Kidney (tissue), 14 donors: Measurements from ENCODE around the gene DTYMK. TPM values are rescaled to one million over a fixed set of nuclear protein-coding genes. Genes with fewer than 3 reads are reported as not detected.

Experiments
- DNase-seq, 5 donors: peaks; one replicate each; pipeline ENCODE4 v3.0.0-alpha.2; 2013 to 2020
- FAIRE-seq: peaks from 2 replicates; lab custom pipeline; 2012; peaks lifted over from hg19 to GRCh38; lab: Jason Lieb, UNC
- H3K27ac ChIP-seq, 2 donors: one replicate each; pipeline ENCODE4 v1.7.0; 2013; ENCODE audit warnings: low read depth in 2 of 2, low read length in 2 of 2, inconsistent platforms in 1 of 2
- H3K27me3 ChIP-seq: one replicate; pipeline ENCODE4 v1.7.1; 2013; ENCODE audit warnings: low read length, inconsistent platforms; ENCODE audit not compliant: control insufficient read depth, insufficient read depth
- H3K36me3 ChIP-seq, 3 donors: one replicate each; pipeline versions ENCODE4 v1.7.0 to v1.7.1; 2013; ENCODE audit warnings: low read length in 3 of 3, control low read depth in 1 of 3, inconsistent platforms in 1 of 3; ENCODE audit not compliant: insufficient read depth in 3 of 3, control insufficient read depth in 2 of 3
- H3K4me1 ChIP-seq, 3 donors: one replicate each; pipeline versions ENCODE4 v1.7.0 to v1.7.1; 2013; ENCODE audit warnings: low read length in 3 of 3, inconsistent platforms in 1 of 3, low read depth in 1 of 3; ENCODE audit not compliant: control insufficient read depth in 2 of 3, insufficient read depth in 2 of 3
- H3K4me3 ChIP-seq, 3 donors: one replicate each; pipeline versions ENCODE4 v1.7.0 to v1.8.1; 2013; ENCODE audit warnings: low read length in 3 of 3, control low read depth in 1 of 3, inconsistent platforms in 1 of 3
- H3K9ac ChIP-seq, 3 donors: one replicate each; pipeline versions ENCODE4 v1.7.0 to v1.7.1; 2013; ENCODE audit warnings: low read length in 3 of 3, control low read depth in 1 of 3, inconsistent platforms in 1 of 3
- H3K9me3 ChIP-seq, 3 donors: one replicate each; pipeline versions ENCODE4 v1.7.0 to v1.7.1; 2013; ENCODE audit warnings: low read length in 3 of 3, control low read depth in 1 of 3, inconsistent platforms in 1 of 3; ENCODE audit not compliant: control insufficient read depth in 2 of 3, insufficient read depth in 1 of 3
- intact Hi-C: fragments of 100-400 bp; cut with DNase I; formaldehyde crosslinking; loops from one replicate; pipeline ENCODE4 v1.11.1; 2022
- polyA plus RNA-seq: library from polyadenylated mRNA; stranded (reverse); fragments of 350-450 nt; fragmentation: Illumina TruSeq; extraction: RNeasy Lipid Tissue Mini Kit (QIAGEN cat#74804); gene quantifications from one replicate; pipeline ENCODE4 v1.2.3, GENCODE V29; 2014; ENCODE audit warnings: low read depth, low replicate concordance; ENCODE audit not compliant: insufficient read depth
- total RNA-seq: library from RNA; stranded (reverse); fragmentation: NEBNext Ultra II Directional; extraction: Animal tissue kit (Norgen Biotek cat#: 25700); gene quantifications from one replicate; pipeline ENCODE4 v1.2.1, GENCODE V29; 2021
- TF ChIP-seq, protein P1 (sequence below): IDR thresholded peaks from 3 replicates; pipeline ENCODE4 v1.5.1; 2012; ENCODE audit warnings: mild to moderate bottlenecking, moderate library complexity, borderline replicate concordance; ENCODE audit not compliant: insufficient read depth; ENCODE audit errors: extremely low read depth
- donor health status: control.
- donor health status: control.
- donor health status: control.
- donor health status: control.
- donor health status: control.
- donor health status: DM: yes; HTN: yes; CAD: no.
- donor health status: Normal renal cell carcinoma (clear cell type).

DTYMK gene
- total and polyA plus RNA-seq, 2 donors from 2014 or later, result 19.0 to 27.1 TPM

DNA sequence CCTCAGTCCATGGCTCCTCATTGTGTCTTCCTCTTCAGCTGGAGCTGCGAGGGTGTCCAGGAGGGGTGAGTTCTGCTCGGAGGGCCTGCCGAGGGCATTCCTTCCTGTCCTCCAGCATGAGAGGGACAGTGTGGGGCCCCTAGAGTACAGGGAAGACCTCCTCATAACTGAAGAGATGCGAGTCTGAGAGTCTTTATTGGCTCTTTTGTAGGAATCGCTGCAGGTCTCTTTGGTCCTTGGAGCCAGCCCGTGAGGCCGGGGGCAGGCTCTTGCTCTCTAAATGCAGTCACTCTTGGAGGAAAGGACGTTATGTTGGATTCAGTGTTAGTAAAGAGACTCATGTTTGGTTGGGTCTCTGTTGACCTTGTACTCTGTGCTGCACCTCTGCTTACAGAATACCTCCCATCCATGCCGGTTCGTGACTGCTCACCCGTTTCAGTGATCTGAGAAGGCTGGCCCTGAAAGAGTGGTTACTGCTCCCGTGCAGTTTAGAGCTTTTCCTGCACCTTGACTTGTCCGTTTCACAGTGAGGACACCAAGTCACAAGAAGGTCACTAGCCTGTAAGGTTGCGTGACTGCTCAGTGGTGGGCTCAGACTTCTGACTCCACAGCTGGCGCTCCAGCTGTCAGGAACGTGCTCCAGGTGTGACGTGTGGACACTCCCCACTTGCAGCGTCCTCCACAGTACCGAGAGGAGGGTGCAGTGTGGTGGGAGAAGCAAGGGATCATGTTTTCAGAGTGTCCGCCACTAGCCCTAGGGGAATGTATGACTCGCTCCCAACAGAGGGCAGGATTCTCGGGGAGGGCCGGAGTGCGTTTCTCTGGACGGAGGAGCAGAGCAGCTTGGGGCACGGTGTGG lies 41.3 kb downstream of the DTYMK start:
- intact Hi-C loops, result no loop called here
- no peak for FAIRE-seq
- DNase-seq, result peak in 4 of 5 donors; percentile 29 to 48 (median 40)
- H3K4me3 ChIP-seq, result peak overlapping the region in 1 of 3 donors; percentile 3
- no peaks in the 10 kb centered on the region for H3K9me3 ChIP-seq
- no peaks in the 10 kb centered on the region for H3K27me3 ChIP-seq
- H3K36me3 ChIP-seq, result peaks cover 0 to 2% (median 0%) of the 10 kb centered on the region in 3 donors
- peaks cover 0 to 13% (median 9%) of the 10 kb centered on the region in 3 donors for H3K4me1 ChIP-seq
- TF ChIP-seq, protein P1, sequence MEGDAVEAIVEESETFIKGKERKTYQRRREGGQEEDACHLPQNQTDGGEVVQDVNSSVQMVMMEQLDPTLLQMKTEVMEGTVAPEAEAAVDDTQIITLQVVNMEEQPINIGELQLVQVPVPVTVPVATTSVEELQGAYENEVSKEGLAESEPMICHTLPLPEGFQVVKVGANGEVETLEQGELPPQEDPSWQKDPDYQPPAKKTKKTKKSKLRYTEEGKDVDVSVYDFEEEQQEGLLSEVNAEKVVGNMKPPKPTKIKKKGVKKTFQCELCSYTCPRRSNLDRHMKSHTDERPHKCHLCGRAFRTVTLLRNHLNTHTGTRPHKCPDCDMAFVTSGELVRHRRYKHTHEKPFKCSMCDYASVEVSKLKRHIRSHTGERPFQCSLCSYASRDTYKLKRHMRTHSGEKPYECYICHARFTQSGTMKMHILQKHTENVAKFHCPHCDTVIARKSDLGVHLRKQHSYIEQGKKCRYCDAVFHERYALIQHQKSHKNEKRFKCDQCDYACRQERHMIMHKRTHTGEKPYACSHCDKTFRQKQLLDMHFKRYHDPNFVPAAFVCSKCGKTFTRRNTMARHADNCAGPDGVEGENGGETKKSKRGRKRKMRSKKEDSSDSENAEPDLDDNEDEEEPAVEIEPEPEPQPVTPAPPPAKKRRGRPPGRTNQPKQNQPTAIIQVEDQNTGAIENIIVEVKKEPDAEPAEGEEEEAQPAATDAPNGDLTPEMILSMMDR, result no peak
- no peak overlapping the region for H3K27ac ChIP-seq
- no peak overlapping the region for H3K9ac ChIP-seq

- intact Hi-C loops, result no loop called here
- peaks cover 0 to 7% (median 0%) of the 10 kb centered on the region in 3 donors for H3K9me3 ChIP-seq
- peak in 1 of 5 donors; percentile 26 for DNase-seq
- no peak for FAIRE-seq
- H3K4me1 ChIP-seq, result peaks cover 3 to 16% (median 5%) of the 10 kb centered on the region in 3 donors
- peaks cover 0 to 7% (median 2%) of the 10 kb centered on the region in 3 donors for H3K36me3 ChIP-seq
- TF ChIP-seq, protein P1, result no peak
- no peak overlapping the region for H3K4me3 ChIP-seq
- no peak overlapping the region for H3K9ac ChIP-seq
- no peak overlapping the region for H3K27ac ChIP-seq
- H3K27me3 ChIP-seq, result no peaks in the 10 kb centered on the region
Measured at GRCh38 chr2:241641631-241642030, 45.0 kb downstream of the DTYMK start.

- intact Hi-C loops, result no loop called here
- no peak for FAIRE-seq
- no peak overlapping the region for H3K9ac ChIP-seq
Measured at GRCh38 chr2:241640165-241640795, 46.3 kb downstream of the DTYMK start.

More at GRCh38 chr2:241640165-241640795, 46.3 kb downstream of the DTYMK start:
- Histone ChIP-seq H3K27me3 (no peaks in the 10 kb centered on the region), H3K36me3 (peaks cover 0 to 7% (median 0%) of the 10 kb centered on the region in 3 donors), H3K9me3 (peaks cover 0 to 7% (median 0%) of the 10 kb centered on the region in 3 donors), H3K4me3 (no peak overlapping the region), H3K4me1 (peaks cover 3 to 14% (median 5%) of the 10 kb centered on the region in 3 donors), H3K27ac (no peak overlapping the region)
- peak in 1 of 5 donors; percentile 12 for DNase-seq
- TF ChIP-seq, protein P1, result no peak
